Vagina (tissue), 2 donors: Measurements from ENCODE around the gene MOCS1.

Experiments
- POLR2A ChIP-seq, 2 donors: fragments of 450-650 bp; IDR thresholded peaks; one replicate each; pipeline ENCODE4 v1.6.1; 2017; ENCODE audit warnings: antibody characterized with exemption in 2 of 2, mild to moderate bottlenecking in 2 of 2, moderate library complexity in 2 of 2
- TF ChIP-seq, protein P1 (sequence below), 3 experiments: fragments of 450-650 bp in 2 of 3; fragments of 200-600 bp in 1 of 3; sonication (generic) in 1 of 3; IDR thresholded peaks; one replicate each; pipeline ENCODE4 v1.5.1; 2017 to 2019; ENCODE audit warnings: antibody characterized with exemption in 3 of 3, mild to moderate bottlenecking in 2 of 3, moderate library complexity in 2 of 3

DNA sequence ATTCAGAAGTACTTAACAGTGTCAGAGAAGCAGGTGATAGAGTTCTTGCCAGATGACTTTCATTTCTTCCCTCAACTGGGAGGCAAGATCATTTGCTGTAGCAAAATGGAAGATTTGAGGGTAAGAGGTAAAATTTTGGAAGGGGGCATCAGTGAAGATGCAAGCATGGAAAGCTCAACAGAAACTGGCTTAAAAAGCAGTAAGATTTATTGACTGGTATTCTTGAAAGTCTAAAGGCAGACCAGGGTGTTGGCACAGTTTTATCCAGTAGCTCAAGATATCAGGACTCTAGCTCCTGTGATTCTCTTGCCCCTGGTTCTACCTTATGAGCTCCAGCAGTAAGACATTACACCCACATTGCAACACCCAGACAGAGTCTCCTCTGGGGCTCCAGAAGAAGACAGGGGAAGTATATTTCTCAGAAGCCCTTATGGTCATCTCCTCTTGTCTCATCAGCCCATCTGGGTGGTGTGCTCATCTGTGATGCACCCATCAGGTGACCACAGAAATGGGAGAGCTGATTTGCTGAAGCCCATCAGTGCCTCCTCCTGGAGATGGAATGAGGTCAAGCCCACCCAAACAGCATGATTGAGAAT, 16.0 kb upstream of the MOCS1 start:
- TF ChIP-seq, protein P1, sequence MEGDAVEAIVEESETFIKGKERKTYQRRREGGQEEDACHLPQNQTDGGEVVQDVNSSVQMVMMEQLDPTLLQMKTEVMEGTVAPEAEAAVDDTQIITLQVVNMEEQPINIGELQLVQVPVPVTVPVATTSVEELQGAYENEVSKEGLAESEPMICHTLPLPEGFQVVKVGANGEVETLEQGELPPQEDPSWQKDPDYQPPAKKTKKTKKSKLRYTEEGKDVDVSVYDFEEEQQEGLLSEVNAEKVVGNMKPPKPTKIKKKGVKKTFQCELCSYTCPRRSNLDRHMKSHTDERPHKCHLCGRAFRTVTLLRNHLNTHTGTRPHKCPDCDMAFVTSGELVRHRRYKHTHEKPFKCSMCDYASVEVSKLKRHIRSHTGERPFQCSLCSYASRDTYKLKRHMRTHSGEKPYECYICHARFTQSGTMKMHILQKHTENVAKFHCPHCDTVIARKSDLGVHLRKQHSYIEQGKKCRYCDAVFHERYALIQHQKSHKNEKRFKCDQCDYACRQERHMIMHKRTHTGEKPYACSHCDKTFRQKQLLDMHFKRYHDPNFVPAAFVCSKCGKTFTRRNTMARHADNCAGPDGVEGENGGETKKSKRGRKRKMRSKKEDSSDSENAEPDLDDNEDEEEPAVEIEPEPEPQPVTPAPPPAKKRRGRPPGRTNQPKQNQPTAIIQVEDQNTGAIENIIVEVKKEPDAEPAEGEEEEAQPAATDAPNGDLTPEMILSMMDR (IDR thresholded peaks at IDR 0.05) = no peak
- TF ChIP-seq POLR2A (IDR thresholded peaks at IDR 0.05) = no peak
